ENCODE results near the gene PLD1.

PLD1 gene

DNA sequence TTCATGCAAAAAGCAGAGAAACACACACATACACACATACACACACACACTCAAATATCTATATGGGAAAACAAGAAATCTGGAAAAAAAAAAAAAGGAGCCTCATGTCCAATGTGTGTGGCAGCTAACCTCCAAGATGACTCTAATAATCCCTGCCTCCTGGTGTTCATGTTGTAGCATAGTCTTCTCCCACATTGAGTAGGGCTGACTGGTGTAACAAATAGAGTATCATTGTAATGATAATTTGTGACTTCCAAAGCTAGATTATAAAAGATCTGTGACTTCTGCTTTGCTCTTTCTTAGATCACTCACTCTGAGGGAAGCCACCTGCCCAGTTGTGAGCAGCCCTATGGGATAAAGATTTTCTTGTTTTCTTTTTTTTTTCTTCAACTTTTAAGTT lies 219.2 kb downstream of the PLD1 start:
- H3K9me3 ChIP-seq (ENCODE audit: control insufficient read depth, insufficient read depth, low read length), result no peaks in the 10 kb centered on the region
- H3K4me1 ChIP-seq (ENCODE audit: control insufficient read depth, low read length), result no peaks in the 10 kb centered on the region
- no peak for TF ChIP-seq EZH2phosphoT487 (IDR thresholded peaks at IDR 0.05; ENCODE audit: borderline replicate concordance, low read length)
- TF ChIP-seq, protein P1, sequence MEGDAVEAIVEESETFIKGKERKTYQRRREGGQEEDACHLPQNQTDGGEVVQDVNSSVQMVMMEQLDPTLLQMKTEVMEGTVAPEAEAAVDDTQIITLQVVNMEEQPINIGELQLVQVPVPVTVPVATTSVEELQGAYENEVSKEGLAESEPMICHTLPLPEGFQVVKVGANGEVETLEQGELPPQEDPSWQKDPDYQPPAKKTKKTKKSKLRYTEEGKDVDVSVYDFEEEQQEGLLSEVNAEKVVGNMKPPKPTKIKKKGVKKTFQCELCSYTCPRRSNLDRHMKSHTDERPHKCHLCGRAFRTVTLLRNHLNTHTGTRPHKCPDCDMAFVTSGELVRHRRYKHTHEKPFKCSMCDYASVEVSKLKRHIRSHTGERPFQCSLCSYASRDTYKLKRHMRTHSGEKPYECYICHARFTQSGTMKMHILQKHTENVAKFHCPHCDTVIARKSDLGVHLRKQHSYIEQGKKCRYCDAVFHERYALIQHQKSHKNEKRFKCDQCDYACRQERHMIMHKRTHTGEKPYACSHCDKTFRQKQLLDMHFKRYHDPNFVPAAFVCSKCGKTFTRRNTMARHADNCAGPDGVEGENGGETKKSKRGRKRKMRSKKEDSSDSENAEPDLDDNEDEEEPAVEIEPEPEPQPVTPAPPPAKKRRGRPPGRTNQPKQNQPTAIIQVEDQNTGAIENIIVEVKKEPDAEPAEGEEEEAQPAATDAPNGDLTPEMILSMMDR (IDR thresholded peaks at IDR 0.05; ENCODE audit: low read depth, low read length, poor library complexity, severe bottlenecking), result no peak
- no peak overlapping the region for H3K4me3 ChIP-seq (ENCODE audit: low read length)
- H3K27ac ChIP-seq (ENCODE audit: low read depth, low read length), result no peak overlapping the region
- no peaks in the 10 kb centered on the region for H4K20me1 ChIP-seq (ENCODE audit: control insufficient read depth, insufficient read depth, low read depth, low read length)
- H3K79me2 ChIP-seq (ENCODE audit: control insufficient read depth, low read length), result no peaks in the 10 kb centered on the region
- H3K9me2 ChIP-seq (replicated peaks; ENCODE audit: control insufficient read depth, low read length), result no peaks in the 10 kb centered on the region
- H3K4me2 ChIP-seq (ENCODE audit: low read length), result no peak overlapping the region
- H3F3A ChIP-seq (ENCODE audit: control insufficient read depth, insufficient read depth), result no peaks in the 10 kb centered on the region
- no peaks in the 10 kb centered on the region for H3K27me3 ChIP-seq (ENCODE audit: control insufficient read depth, low read length)
- H3K36me3 ChIP-seq (ENCODE audit: control insufficient read depth, low read length), result no peaks in the 10 kb centered on the region

DNA sequence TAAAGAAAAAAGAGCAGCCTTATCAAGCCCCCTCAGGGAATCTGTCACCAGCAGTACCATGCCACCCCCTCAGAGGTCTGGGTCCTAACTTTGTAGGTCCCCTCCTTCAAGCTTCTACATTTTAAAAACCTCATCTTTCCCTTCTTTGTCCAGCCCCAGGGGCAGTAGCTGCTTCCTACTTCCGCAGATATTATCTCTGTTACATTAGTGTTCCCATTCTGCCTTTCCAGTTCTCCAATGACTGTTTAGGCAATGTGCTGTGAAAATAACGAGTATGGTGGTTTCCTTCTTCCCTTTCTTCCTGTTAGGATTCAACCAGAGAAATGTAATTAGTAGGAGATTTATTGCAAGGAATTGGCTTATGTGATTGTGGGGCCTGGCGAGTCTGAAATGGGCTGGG lies 224.0 kb downstream of the PLD1 start:
- H3K36me3 ChIP-seq (ENCODE audit: control insufficient read depth, low read length), result no peaks in the 10 kb centered on the region
- no peak overlapping the region for H3K27ac ChIP-seq (ENCODE audit: low read depth, low read length)
- no peaks in the 10 kb centered on the region for H3K9me3 ChIP-seq (ENCODE audit: control insufficient read depth, insufficient read depth, low read length)

DNA sequence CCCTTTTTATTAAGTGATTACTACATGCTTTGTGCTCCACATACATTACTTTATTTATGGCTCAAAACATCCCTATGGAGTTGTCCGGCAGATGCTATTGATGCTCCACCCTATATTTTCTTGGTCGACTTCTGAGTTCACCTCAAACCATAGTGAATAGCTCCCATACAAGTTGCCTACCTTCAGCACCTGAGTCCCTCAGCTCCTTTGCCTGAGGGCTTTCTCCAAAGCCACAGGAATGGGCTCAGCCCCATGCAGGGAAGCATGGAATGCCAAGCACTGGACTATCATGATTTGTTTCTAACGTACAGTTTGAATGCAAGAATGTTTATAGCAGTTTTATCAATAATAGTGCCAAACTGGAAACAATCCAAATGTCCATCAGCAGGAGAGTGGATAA lies 225.2 kb downstream of the PLD1 start:
- no peaks in the 10 kb centered on the region for H3F3A ChIP-seq (ENCODE audit: control insufficient read depth, insufficient read depth)
- no peak overlapping the region for H3K4me2 ChIP-seq (ENCODE audit: low read length)
- H3K27me3 ChIP-seq (ENCODE audit: control insufficient read depth, low read length), result no peaks in the 10 kb centered on the region
- H3K4me3 ChIP-seq (ENCODE audit: low read length), result no peak overlapping the region
- no peaks in the 10 kb centered on the region for H3K36me3 ChIP-seq (ENCODE audit: control insufficient read depth, low read length)
- no peak for TF ChIP-seq EZH2phosphoT487 (IDR thresholded peaks at IDR 0.05; ENCODE audit: borderline replicate concordance, low read length)
- TF ChIP-seq, protein P1 (IDR thresholded peaks at IDR 0.05; ENCODE audit: low read depth, low read length, poor library complexity, severe bottlenecking), result no peak
- H3K9me3 ChIP-seq (ENCODE audit: control insufficient read depth, insufficient read depth, low read length), result no peaks in the 10 kb centered on the region
- H3K9me2 ChIP-seq (replicated peaks; ENCODE audit: control insufficient read depth, low read length), result no peaks in the 10 kb centered on the region
- no peaks in the 10 kb centered on the region for H4K20me1 ChIP-seq (ENCODE audit: control insufficient read depth, insufficient read depth, low read depth, low read length)
- H3K27ac ChIP-seq (ENCODE audit: low read depth, low read length), result no peak overlapping the region
- no peaks in the 10 kb centered on the region for H3K79me2 ChIP-seq (ENCODE audit: control insufficient read depth, low read length)
- H3K4me1 ChIP-seq (ENCODE audit: control insufficient read depth, low read length), result no peaks in the 10 kb centered on the region

More for the DNA sequence above, 224.0 kb downstream of the PLD1 start:
- no peak overlapping the region for H3K4me2 ChIP-seq (ENCODE audit: low read length)
- H3K9me2 ChIP-seq (replicated peaks; ENCODE audit: control insufficient read depth, low read length), result no peaks in the 10 kb centered on the region
- H3K27me3 ChIP-seq (ENCODE audit: control insufficient read depth, low read length), result no peaks in the 10 kb centered on the region
- H3K4me1 ChIP-seq (ENCODE audit: control insufficient read depth, low read length), result no peaks in the 10 kb centered on the region
- no peaks in the 10 kb centered on the region for H3F3A ChIP-seq (ENCODE audit: control insufficient read depth, insufficient read depth)
- H3K79me2 ChIP-seq (ENCODE audit: control insufficient read depth, low read length), result no peaks in the 10 kb centered on the region
- H3K4me3 ChIP-seq (ENCODE audit: low read length), result no peak overlapping the region
- H4K20me1 ChIP-seq (ENCODE audit: control insufficient read depth, insufficient read depth, low read depth, low read length), result no peaks in the 10 kb centered on the region
- TF ChIP-seq EZH2phosphoT487 (IDR thresholded peaks at IDR 0.05; ENCODE audit: borderline replicate concordance, low read length), result no peak
- TF ChIP-seq, protein P1 (IDR thresholded peaks at IDR 0.05; ENCODE audit: low read depth, low read length, poor library complexity, severe bottlenecking), result no peak

DNA sequence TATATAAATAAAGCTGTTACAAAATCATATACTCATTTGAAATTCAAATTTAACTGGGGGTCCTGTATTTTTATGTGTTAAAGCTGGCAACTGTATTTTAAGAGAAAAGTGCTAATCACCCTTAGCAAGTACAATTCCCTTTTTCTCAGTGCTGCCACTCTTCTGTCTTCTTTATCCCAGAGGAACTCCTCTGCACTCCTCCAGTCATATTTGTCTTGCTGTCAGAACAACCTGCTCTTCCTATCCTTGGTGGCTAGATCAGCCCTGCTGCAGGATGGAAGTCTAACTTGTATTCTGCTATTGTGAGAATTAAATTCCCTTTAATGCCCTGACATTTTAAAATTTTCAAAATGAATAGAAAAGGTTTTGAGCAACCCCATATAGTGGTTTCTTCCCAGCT lies 226.2 kb downstream of the PLD1 start:
- H3K27ac ChIP-seq (ENCODE audit: low read depth, low read length), result no peak overlapping the region
- no peak for TF ChIP-seq EZH2phosphoT487 (IDR thresholded peaks at IDR 0.05; ENCODE audit: borderline replicate concordance, low read length)
- TF ChIP-seq, protein P1 (IDR thresholded peaks at IDR 0.05; ENCODE audit: low read depth, low read length, poor library complexity, severe bottlenecking), result no peak

More for the DNA sequence above, 226.2 kb downstream of the PLD1 start:
- no peaks in the 10 kb centered on the region for H3K27me3 ChIP-seq (ENCODE audit: control insufficient read depth, low read length)
- no peak overlapping the region for H3K4me3 ChIP-seq (ENCODE audit: low read length)
- no peaks in the 10 kb centered on the region for H3K9me3 ChIP-seq (ENCODE audit: control insufficient read depth, insufficient read depth, low read length)
- no peaks in the 10 kb centered on the region for H3K79me2 ChIP-seq (ENCODE audit: control insufficient read depth, low read length)
- no peak overlapping the region for H3K4me2 ChIP-seq (ENCODE audit: low read length)
- H3K9me2 ChIP-seq (replicated peaks; ENCODE audit: control insufficient read depth, low read length), result no peaks in the 10 kb centered on the region
- H3K4me1 ChIP-seq (ENCODE audit: control insufficient read depth, low read length), result no peaks in the 10 kb centered on the region
- no peaks in the 10 kb centered on the region for H3F3A ChIP-seq (ENCODE audit: control insufficient read depth, insufficient read depth)
- no peaks in the 10 kb centered on the region for H4K20me1 ChIP-seq (ENCODE audit: control insufficient read depth, insufficient read depth, low read depth, low read length)
- H3K36me3 ChIP-seq (ENCODE audit: control insufficient read depth, low read length), result no peaks in the 10 kb centered on the region
